Breast epithelium (tissue), 4 donors: ENCODE results near the gene SCARB1. TPM values are rescaled to one million over a fixed set of nuclear protein-coding genes. Genes with fewer than 3 reads are reported as not detected.

ENCODE experiments used
- DNase-seq, 2 donors: peaks; one replicate each; pipeline ENCODE4 v3.0.0-alpha.2; 2019; ENCODE audit warnings: low spot score in 2 of 2
- H3K27ac ChIP-seq, 2 donors: fragments of 200-600 bp; sonication (generic) in 1 of 2; one replicate each; pipeline ENCODE4 v1.5.1; 2016 to 2019; ENCODE audit warnings: mild to moderate bottlenecking in 1 of 2
- H3K27me3 ChIP-seq, 2 donors: fragments of 200-600 bp; sonication (generic) in 1 of 2; one replicate each; pipeline versions ENCODE4 v1.5.1 to v1.6.0; 2017 to 2019; ENCODE audit warnings: control low read depth in 1 of 2, mild to moderate bottlenecking in 1 of 2
- H3K36me3 ChIP-seq: fragments of 200-600 bp; one replicate; pipeline ENCODE4 v1.5.1; 2019
- H3K4me1 ChIP-seq, 2 donors: fragments of 200-600 bp; sonication (generic); one replicate each; pipeline ENCODE4 v1.5.1; 2016 to 2019; ENCODE audit warnings: control low read depth in 1 of 2
- H3K4me3 ChIP-seq, 3 donors: fragments of 200-600 bp; sonication (generic); 1 replicate in 2 of 3; 2 replicates in 1 of 3; pipeline ENCODE4 v1.5.1; 2016 to 2019; ENCODE audit warnings: mild to moderate bottlenecking in 3 of 3, moderate library complexity in 2 of 3
- H3K9me3 ChIP-seq, 2 donors: fragments of 200-600 bp; sonication (generic) in 1 of 2; one replicate each; pipeline ENCODE4 v1.5.1; 2016 to 2019; ENCODE audit warnings: control low read depth in 1 of 2
- CTCF ChIP-seq, 3 donors: fragments of 450-650 bp; IDR thresholded peaks; one replicate each; pipeline ENCODE4 v1.5.1; 2016 to 2017; ENCODE audit warnings: antibody characterized with exemption in 3 of 3, mild to moderate bottlenecking in 3 of 3, moderate library complexity in 3 of 3
- POLR2A ChIP-seq: fragments of 450-650 bp; IDR thresholded peaks from one replicate; pipeline ENCODE4 v1.6.1; 2016; ENCODE audit warnings: antibody characterized with exemption, mild to moderate bottlenecking, moderate library complexity
- POLR2AphosphoS5 ChIP-seq, 3 donors: sonication (generic); formaldehyde crosslinking; IDR thresholded peaks; one replicate each; pipeline ENCODE4 v1.6.1; 2017; ENCODE audit warnings: antibody characterized with exemption in 3 of 3
- intact Hi-C: fragments of 100-400 bp; cut with DNase I; formaldehyde crosslinking; loops from one replicate; pipeline ENCODE4 v1.15.1; 2023; ENCODE audit warnings: low total_unique reads
- total RNA-seq, 3 donors: library from RNA; depleted of rRNA; stranded (reverse); fragments of >200 nt; gene quantifications; one replicate each; pipeline ENCODE4 v1.1.0, GENCODE V29; 2016

SCARB1 gene
- total RNA-seq, 3 donors from 2014 or later, result 18.4 to 61.3 (median 20.2) TPM

- Histone ChIP-seq H3K36me3 (no peaks in the 10 kb centered on the region), H3K4me1 (peaks cover 17 to 37% of the 10 kb centered on the region in 2 donors), H3K27ac (peak overlapping the region; percentile 87 to 91), H3K27me3 (no peaks in the 10 kb centered on the region), H3K9me3 (no peaks in the 10 kb centered on the region), H3K4me3 (peak overlapping the region in 1 of 3 donors; percentile 44)
- DNase-seq, result peak; percentile 92 to 98
- intact Hi-C loops, result no loop called here
- TF ChIP-seq POLR2A, result no peak
- TF ChIP-seq POLR2AphosphoS5 (IDR thresholded peaks at IDR 0.05), result peak; percentile 91 to 97 (median 93)
- TF ChIP-seq CTCF (IDR thresholded peaks at IDR 0.05), result no peak
Measured at GRCh38 chr12:124745891-124746570, 117.6 kb downstream of the SCARB1 start.

GRCh38 chr12:124745465-124745890 lies 118.2 kb downstream of the SCARB1 start:
- no peaks in the 10 kb centered on the region for H3K36me3 ChIP-seq
- no peaks in the 10 kb centered on the region for H3K9me3 ChIP-seq
- no peak for DNase-seq
- peaks cover 17 to 37% of the 10 kb centered on the region in 2 donors for H3K4me1 ChIP-seq
- no peaks in the 10 kb centered on the region for H3K27me3 ChIP-seq
- TF ChIP-seq POLR2A, result no peak
- no peak for TF ChIP-seq POLR2AphosphoS5 (IDR thresholded peaks at IDR 0.05)
- TF ChIP-seq CTCF (IDR thresholded peaks at IDR 0.05), result no peak
- H3K27ac ChIP-seq, result peak overlapping the region; percentile 87 to 91
- H3K4me3 ChIP-seq, result peak overlapping the region in 1 of 3 donors; percentile 44
- intact Hi-C loops, result no loop called here

GRCh38 chr12:124744659-124745464 lies 118.8 kb downstream of the SCARB1 start:
- no peak for DNase-seq
- H3K4me3 ChIP-seq, result no peak overlapping the region
- H3K27me3 ChIP-seq, result no peaks in the 10 kb centered on the region
- no peaks in the 10 kb centered on the region for H3K9me3 ChIP-seq
- no peaks in the 10 kb centered on the region for H3K36me3 ChIP-seq
- no peak for TF ChIP-seq POLR2AphosphoS5 (IDR thresholded peaks at IDR 0.05)
- no peak for TF ChIP-seq CTCF (IDR thresholded peaks at IDR 0.05)
- TF ChIP-seq POLR2A, result no peak
- peaks cover 17 to 37% of the 10 kb centered on the region in 2 donors for H3K4me1 ChIP-seq
- intact Hi-C loops, result no loop called here
- H3K27ac ChIP-seq, result peak overlapping the region; percentile 87 to 91

- Histone ChIP-seq H3K27me3 (no peaks in the 10 kb centered on the region), H3K4me1 (peaks cover 17 to 37% of the 10 kb centered on the region in 2 donors), H3K9me3 (no peaks in the 10 kb centered on the region), H3K4me3 (no peak overlapping the region), H3K36me3 (no peaks in the 10 kb centered on the region), H3K27ac (peak overlapping the region; percentile 87 to 91)
- DNase-seq, result no peak
- no peak for TF ChIP-seq CTCF (IDR thresholded peaks at IDR 0.05)
- TF ChIP-seq POLR2AphosphoS5 (IDR thresholded peaks at IDR 0.05), result no peak
- no peak for TF ChIP-seq POLR2A
- intact Hi-C loops, result no loop called here
Measured at GRCh38 chr12:124744273-124744640, 119.4 kb downstream of the SCARB1 start.
